CD14-positive monocyte (primary cell): ENCODE measurements around the gene TMTC1. TPM values are rescaled to one million over a fixed set of nuclear protein-coding genes. Genes with fewer than 3 reads are reported as not detected.

Experiments
- DNase-seq, 3 donors: peaks; one replicate each; pipeline ENCODE4 v3.0.0-alpha.2; 2011 to 2022
- H2AFZ ChIP-seq: 2 replicates; pipeline ENCODE4 v1.6.0; 2012; ENCODE audit warnings: mild to moderate bottlenecking, low read depth, low read length, inconsistent platforms; ENCODE audit not compliant: insufficient read depth, poor library complexity, severe bottlenecking
- H3K27ac ChIP-seq, 2 donors: 1 replicate in 1 of 2; 2 replicates in 1 of 2; pipeline ENCODE4 v1.5.1; 2012 to 2013; ENCODE audit warnings: low read length in 2 of 2, control low read depth in 1 of 2, inconsistent platforms in 1 of 2, low read depth in 1 of 2, mild to moderate bottlenecking in 1 of 2
- H3K27me3 ChIP-seq, 2 donors: one replicate each; pipeline versions ENCODE4 v1.6.0 to v1.6.1; 2011 to 2013; ENCODE audit warnings: low read length in 2 of 2; ENCODE audit not compliant: control insufficient read depth in 2 of 2, insufficient read depth in 2 of 2
- H3K36me3 ChIP-seq, 2 donors: replicated peaks in 1 of 2; 1 replicate in 1 of 2; 2 replicates in 1 of 2; pipeline versions ENCODE4 v1.5.1 to v1.6.1; 2012 to 2013; ENCODE audit warnings: low read length in 2 of 2, control low read depth in 1 of 2, inconsistent platforms in 1 of 2, mild to moderate bottlenecking in 1 of 2; ENCODE audit not compliant: insufficient read depth in 2 of 2, control insufficient read depth in 1 of 2
- H3K4me1 ChIP-seq, 2 donors: 1 replicate in 1 of 2; 2 replicates in 1 of 2; pipeline versions ENCODE4 v1.5.1 to v1.6.1; 2012 to 2013; ENCODE audit warnings: low read length in 2 of 2, control low read depth in 1 of 2, inconsistent platforms in 1 of 2, mild to moderate bottlenecking in 1 of 2, moderate library complexity in 1 of 2; ENCODE audit not compliant: insufficient read depth in 2 of 2, control insufficient read depth in 1 of 2
- H3K4me2 ChIP-seq: replicated peaks from 2 replicates; pipeline ENCODE3; 2012; ENCODE audit warnings: low read length, moderate library complexity, mild to moderate bottlenecking; ENCODE audit not compliant: poor library complexity, severe bottlenecking; ENCODE audit errors: extremely low read depth
- H3K4me3 ChIP-seq, 3 experiments: fragments of 200-600 bp in 1 of 3; sonication (generic) in 1 of 3; replicated peaks in 1 of 3; 1 replicate in 2 of 3; 2 replicates in 1 of 3; pipeline ENCODE4 v1.5.1; 2011 to 2013; ENCODE audit warnings: low read length in 3 of 3, mild to moderate bottlenecking in 3 of 3, control low read depth in 2 of 3, low read depth in 2 of 3, inconsistent platforms in 1 of 3, moderate library complexity in 1 of 3
- H3K79me2 ChIP-seq: 2 replicates; pipeline ENCODE4 v1.6.0; 2012; ENCODE audit warnings: mild to moderate bottlenecking, control low read depth, inconsistent platforms, low read length, moderate library complexity; ENCODE audit not compliant: insufficient read depth
- H3K9ac ChIP-seq: 2 replicates; pipeline ENCODE4 v1.6.0; 2017; ENCODE audit warnings: low read length, mild to moderate bottlenecking; ENCODE audit not compliant: insufficient read depth, poor library complexity, severe bottlenecking
- H3K9me3 ChIP-seq, 2 donors: replicated peaks in 1 of 2; 1 replicate in 1 of 2; 2 replicates in 1 of 2; pipeline versions ENCODE4 v1.5.1 to v1.6.1; 2012 to 2013; ENCODE audit warnings: low read length in 2 of 2, control low read depth in 1 of 2; ENCODE audit not compliant: control insufficient read depth in 1 of 2, insufficient read depth in 1 of 2
- H4K20me1 ChIP-seq: 2 replicates; pipeline ENCODE4 v1.6.0; 2012; ENCODE audit warnings: mild to moderate bottlenecking, low read length, control low read depth, moderate library complexity; ENCODE audit not compliant: insufficient read depth
- H3K27ac Mint-ChIP-seq, 7 donors: one replicate each; pipeline ENCODE4 v1.8.0; 2020; ENCODE audit warnings: mild to moderate bottlenecking in 7 of 7, mixed read lengths in 7 of 7, moderate library complexity in 6 of 7, inconsistent platforms in 2 of 7
- H3K27me3 Mint-ChIP-seq, 3 donors: one replicate each; pipeline ENCODE4 v1.8.0; 2021 to 2022; ENCODE audit warnings: low read depth in 3 of 3, mild to moderate bottlenecking in 3 of 3, mixed read lengths in 3 of 3, moderate library complexity in 3 of 3, inconsistent platforms in 1 of 3
- H3K36me3 Mint-ChIP-seq, 2 donors: one replicate each; pipeline ENCODE4 v1.8.0; 2020; ENCODE audit warnings: mixed read lengths in 2 of 2, inconsistent platforms in 1 of 2, mild to moderate bottlenecking in 1 of 2
- H3K4me1 Mint-ChIP-seq: one replicate; pipeline ENCODE4 v1.8.0; 2020; ENCODE audit warnings: mild to moderate bottlenecking, mixed read lengths
- H3K4me3 Mint-ChIP-seq, 2 donors: one replicate each; pipeline ENCODE4 v1.8.0; 2020; ENCODE audit warnings: mild to moderate bottlenecking in 2 of 2, mixed read lengths in 2 of 2, moderate library complexity in 1 of 2
- H3K9me3 Mint-ChIP-seq, 7 donors: one replicate each; pipeline ENCODE4 v1.8.0; 2020 to 2022; ENCODE audit warnings: mixed read lengths in 7 of 7, mild to moderate bottlenecking in 6 of 7, moderate library complexity in 6 of 7, inconsistent platforms in 2 of 7
- CTCF ChIP-seq: fragments of 200-600 bp; IDR thresholded peaks from one replicate; pipeline ENCODE4 v1.8.0; 2022; ENCODE audit warnings: antibody characterized with exemption, mild to moderate bottlenecking
- WGBS: methylation state at CpG from one replicate; pipeline ENCODE4 v1.1.5; 2013; ENCODE audit warnings: missing lambda C conversion rate; ENCODE audit not compliant: insufficient coverage; 5-methylcytosine and 5-hydroxymethylcytosine counted together
- intact Hi-C, 2 donors: fragments of 100-400 bp; cut with micrococcal nuclease; formaldehyde crosslinking; loops; one replicate each; pipeline versions ENCODE4 v1.15.0 to v1.15.1; 2023
- polyA plus RNA-seq, 3 donors: library from polyadenylated mRNA; depleted of rRNA in 1 of 3; unstranded in 2 of 3; stranded (reverse) in 1 of 3; fragments of 300-500 nt in 2 of 3; fragments of >200 nt in 1 of 3; fragmentation: Illumina TruSeq in 2 of 3; gene quantifications; 1 replicate in 2 of 3; 2 replicates in 1 of 3; pipeline ENCODE4 v1.2.3, GENCODE V29; 2012 to 2021

The TMTC1 gene
- polyA plus RNA-seq, 3 donors: 0.57 to 5.6 (median 2.1) TPM

GRCh38 chr12:29572464-29572863 is 211.3 kb downstream of the TMTC1 start:
- no peaks in the 10 kb centered on the region for H4K20me1 ChIP-seq
- no peak overlapping the region for H3K4me3 ChIP-seq
- H3K27ac ChIP-seq: no peak overlapping the region
- H3K27me3 Mint-ChIP-seq: peaks cover 3 to 5% (median 4%) of the 10 kb centered on the region in 3 donors
- H3K27me3 ChIP-seq: no peaks in the 10 kb centered on the region
- no peak overlapping the region for H3K9ac ChIP-seq
- no peak for DNase-seq
- peaks cover 0 to 35% of the 10 kb centered on the region in 2 donors for H3K36me3 Mint-ChIP-seq
- intact Hi-C loops: no loop called here
- H3K4me1 ChIP-seq: peaks cover 0 to 4% of the 10 kb centered on the region in 2 donors
- H3K9me3 ChIP-seq: no peaks in the 10 kb centered on the region
- WGBS: 100% methylated on average over 2 of the region's 4 CpGs
- TF ChIP-seq CTCF: no peak
- H3K4me1 Mint-ChIP-seq: peaks cover 15% of the 10 kb centered on the region
- no peaks in the 10 kb centered on the region for H3K79me2 ChIP-seq
- H3K4me2 ChIP-seq: no peak overlapping the region
- no peak overlapping the region for H3K27ac Mint-ChIP-seq
- H3K4me3 Mint-ChIP-seq: no peak overlapping the region
- peaks cover 0 to 5% (median 3%) of the 10 kb centered on the region in 7 donors for H3K9me3 Mint-ChIP-seq
- H2AFZ ChIP-seq: no peak overlapping the region
- H3K36me3 ChIP-seq: no peaks in the 10 kb centered on the region

GRCh38 chr12:29569132-29569757 is 214.5 kb downstream of the TMTC1 start:
- DNase-seq: no peak
- no CpG with 5 or more reads among the region's 2 CpGs for WGBS
- Histone ChIP-seq H3K9ac (no peak overlapping the region), H2AFZ (no peak overlapping the region), H3K27me3 (no peaks in the 10 kb centered on the region), H3K27ac (no peak overlapping the region), H4K20me1 (no peaks in the 10 kb centered on the region), H3K4me2 (no peak overlapping the region), H3K4me1 (peaks cover 0 to 1% of the 10 kb centered on the region in 2 donors), H3K36me3 (no peaks in the 10 kb centered on the region), H3K79me2 (no peaks in the 10 kb centered on the region), H3K9me3 (no peaks in the 10 kb centered on the region), H3K4me3 (no peak overlapping the region)
- H3K4me3 Mint-ChIP-seq: no peak overlapping the region
- no peak for TF ChIP-seq CTCF
- peaks cover 0 to 48% of the 10 kb centered on the region in 2 donors for H3K36me3 Mint-ChIP-seq
- peaks cover 0 to 9% (median 4%) of the 10 kb centered on the region in 7 donors for H3K9me3 Mint-ChIP-seq
- no peak overlapping the region for H3K27ac Mint-ChIP-seq
- H3K4me1 Mint-ChIP-seq: peaks cover 7% of the 10 kb centered on the region
- H3K27me3 Mint-ChIP-seq: peaks cover 3 to 6% (median 4%) of the 10 kb centered on the region in 3 donors
- intact Hi-C loops: no loop called here
